ENCODE results near the gene CYFIP2. TPM values are rescaled to one million over a fixed set of nuclear protein-coding genes. Genes with fewer than 3 reads are reported as not detected.
"Not testable (repeated sequence)": the region's sequence is repeated elsewhere in the genome, so short reads cannot be mapped to it uniquely, and the experiment has no call there.

CYFIP2 gene
- polyA plus RNA-seq, 1 donor from 2014 or later, result 59.7 TPM

GRCh38 chr5:157236423-157236822 lies 29.5 kb upstream of the CYFIP2 start:
- no peak overlapping the region for H3K4me3 ChIP-seq (ENCODE audit: low read length)
- TF ChIP-seq, protein P1, sequence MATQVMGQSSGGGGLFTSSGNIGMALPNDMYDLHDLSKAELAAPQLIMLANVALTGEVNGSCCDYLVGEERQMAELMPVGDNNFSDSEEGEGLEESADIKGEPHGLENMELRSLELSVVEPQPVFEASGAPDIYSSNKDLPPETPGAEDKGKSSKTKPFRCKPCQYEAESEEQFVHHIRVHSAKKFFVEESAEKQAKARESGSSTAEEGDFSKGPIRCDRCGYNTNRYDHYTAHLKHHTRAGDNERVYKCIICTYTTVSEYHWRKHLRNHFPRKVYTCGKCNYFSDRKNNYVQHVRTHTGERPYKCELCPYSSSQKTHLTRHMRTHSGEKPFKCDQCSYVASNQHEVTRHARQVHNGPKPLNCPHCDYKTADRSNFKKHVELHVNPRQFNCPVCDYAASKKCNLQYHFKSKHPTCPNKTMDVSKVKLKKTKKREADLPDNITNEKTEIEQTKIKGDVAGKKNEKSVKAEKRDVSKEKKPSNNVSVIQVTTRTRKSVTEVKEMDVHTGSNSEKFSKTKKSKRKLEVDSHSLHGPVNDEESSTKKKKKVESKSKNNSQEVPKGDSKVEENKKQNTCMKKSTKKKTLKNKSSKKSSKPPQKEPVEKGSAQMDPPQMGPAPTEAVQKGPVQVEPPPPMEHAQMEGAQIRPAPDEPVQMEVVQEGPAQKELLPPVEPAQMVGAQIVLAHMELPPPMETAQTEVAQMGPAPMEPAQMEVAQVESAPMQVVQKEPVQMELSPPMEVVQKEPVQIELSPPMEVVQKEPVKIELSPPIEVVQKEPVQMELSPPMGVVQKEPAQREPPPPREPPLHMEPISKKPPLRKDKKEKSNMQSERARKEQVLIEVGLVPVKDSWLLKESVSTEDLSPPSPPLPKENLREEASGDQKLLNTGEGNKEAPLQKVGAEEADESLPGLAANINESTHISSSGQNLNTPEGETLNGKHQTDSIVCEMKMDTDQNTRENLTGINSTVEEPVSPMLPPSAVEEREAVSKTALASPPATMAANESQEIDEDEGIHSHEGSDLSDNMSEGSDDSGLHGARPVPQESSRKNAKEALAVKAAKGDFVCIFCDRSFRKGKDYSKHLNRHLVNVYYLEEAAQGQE (IDR thresholded peaks at IDR 0.05; ENCODE audit: borderline replicate concordance), result no peak
- TF ChIP-seq POLR2AphosphoS5 (IDR thresholded peaks at IDR 0.05) (no peak), EP300 (conservative IDR thresholded peaks at IDR 0.05; ENCODE audit: poor library complexity, severe bottlenecking) (no peak), EZH2 (IDR thresholded peaks at IDR 0.05; ENCODE audit: borderline replicate concordance, insufficient read depth, low read length, poor library complexity, severe bottlenecking) (no peak), SMC3 (conservative IDR thresholded peaks at IDR 0.05; ENCODE audit: poor library complexity) (no peak)
- TF ChIP-seq, protein P2, sequence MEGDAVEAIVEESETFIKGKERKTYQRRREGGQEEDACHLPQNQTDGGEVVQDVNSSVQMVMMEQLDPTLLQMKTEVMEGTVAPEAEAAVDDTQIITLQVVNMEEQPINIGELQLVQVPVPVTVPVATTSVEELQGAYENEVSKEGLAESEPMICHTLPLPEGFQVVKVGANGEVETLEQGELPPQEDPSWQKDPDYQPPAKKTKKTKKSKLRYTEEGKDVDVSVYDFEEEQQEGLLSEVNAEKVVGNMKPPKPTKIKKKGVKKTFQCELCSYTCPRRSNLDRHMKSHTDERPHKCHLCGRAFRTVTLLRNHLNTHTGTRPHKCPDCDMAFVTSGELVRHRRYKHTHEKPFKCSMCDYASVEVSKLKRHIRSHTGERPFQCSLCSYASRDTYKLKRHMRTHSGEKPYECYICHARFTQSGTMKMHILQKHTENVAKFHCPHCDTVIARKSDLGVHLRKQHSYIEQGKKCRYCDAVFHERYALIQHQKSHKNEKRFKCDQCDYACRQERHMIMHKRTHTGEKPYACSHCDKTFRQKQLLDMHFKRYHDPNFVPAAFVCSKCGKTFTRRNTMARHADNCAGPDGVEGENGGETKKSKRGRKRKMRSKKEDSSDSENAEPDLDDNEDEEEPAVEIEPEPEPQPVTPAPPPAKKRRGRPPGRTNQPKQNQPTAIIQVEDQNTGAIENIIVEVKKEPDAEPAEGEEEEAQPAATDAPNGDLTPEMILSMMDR (IDR thresholded peaks at IDR 0.05; ENCODE audit: poor library complexity, severe bottlenecking), result no peak
- no peak overlapping the region for H3K27ac ChIP-seq (ENCODE audit: low read length)
- no peak overlapping the region for H3K9ac ChIP-seq (ENCODE audit: low read length)
- no peak overlapping the region for H2AFZ ChIP-seq (ENCODE audit: low read depth, low read length)
- H3K9me3 ChIP-seq (ENCODE audit: low read length), result no peaks in the 10 kb centered on the region
- no peak overlapping the region for H3K4me2 ChIP-seq (ENCODE audit: low read length)
- H3K9me2 ChIP-seq (ENCODE audit: insufficient read depth, low read length), result no peaks in the 10 kb centered on the region
- H4K20me1 ChIP-seq (ENCODE audit: insufficient read depth), result no peaks in the 10 kb centered on the region
- H3K79me2 ChIP-seq (replicated peaks; ENCODE audit: insufficient read depth, low read length), result no peaks in the 10 kb centered on the region
- no peaks in the 10 kb centered on the region for H3K36me3 ChIP-seq (ENCODE audit: insufficient read depth, low read length)
- no peaks in the 10 kb centered on the region for H3K27me3 ChIP-seq (ENCODE audit: insufficient read depth, low read depth, low read length)
- no peaks in the 10 kb centered on the region for H3F3A ChIP-seq (ENCODE audit: insufficient read depth, low read length, poor library complexity, severe bottlenecking)

DNA sequence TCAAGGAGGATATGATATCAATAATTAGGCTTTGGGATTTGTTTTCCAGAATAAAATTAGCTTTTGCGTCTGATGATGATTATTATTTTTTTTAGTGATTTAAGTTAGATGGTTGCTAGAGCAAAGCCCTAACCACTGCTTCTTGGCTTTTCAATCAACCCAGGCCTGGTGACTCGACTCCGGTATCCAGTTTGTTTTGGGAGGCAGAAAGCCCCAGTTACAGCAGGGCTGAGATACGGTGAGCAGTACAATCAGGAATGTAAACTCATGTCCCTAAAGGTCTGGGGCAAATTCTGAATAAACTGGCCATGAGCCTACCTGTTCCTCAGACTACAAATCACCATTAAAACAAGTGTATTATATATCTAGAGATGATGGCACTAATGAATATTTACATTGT lies 24.4 kb upstream of the CYFIP2 start:
- Histone ChIP-seq H3F3A (ENCODE audit: insufficient read depth, low read length, poor library complexity, severe bottlenecking) (no peaks in the 10 kb centered on the region), H4K20me1 (ENCODE audit: insufficient read depth) (no peaks in the 10 kb centered on the region), H3K36me3 (ENCODE audit: insufficient read depth, low read length) (no peaks in the 10 kb centered on the region), H3K4me3 (ENCODE audit: low read length) (no peak overlapping the region), H3K79me2 (replicated peaks; ENCODE audit: insufficient read depth, low read length) (no peaks in the 10 kb centered on the region), H3K9me3 (ENCODE audit: low read length) (no peaks in the 10 kb centered on the region), H3K9ac (ENCODE audit: low read length) (no peak overlapping the region), H2AFZ (ENCODE audit: low read depth, low read length) (no peak overlapping the region), H3K4me2 (ENCODE audit: low read length) (no peak overlapping the region), H3K27me3 (ENCODE audit: insufficient read depth, low read depth, low read length) (no peaks in the 10 kb centered on the region), H3K9me2 (ENCODE audit: insufficient read depth, low read length) (no peaks in the 10 kb centered on the region), H3K27ac (ENCODE audit: low read length) (no peak overlapping the region)
- TF ChIP-seq, protein P2 (IDR thresholded peaks at IDR 0.05; ENCODE audit: poor library complexity, severe bottlenecking), result no peak
- TF ChIP-seq EZH2 (IDR thresholded peaks at IDR 0.05; ENCODE audit: borderline replicate concordance, insufficient read depth, low read length, poor library complexity, severe bottlenecking) (no peak), TAF1 (IDR thresholded peaks at IDR 0.05; ENCODE audit: low read depth) (no peak), POLR2AphosphoS5 (IDR thresholded peaks at IDR 0.05) (no peak), MXI1 (conservative IDR thresholded peaks at IDR 0.05; ENCODE audit: poor library complexity, severe bottlenecking) (no peak), EP300 (conservative IDR thresholded peaks at IDR 0.05; ENCODE audit: poor library complexity, severe bottlenecking) (no peak), RAD21 (conservative IDR thresholded peaks at IDR 0.05) (no peak), SMC3 (conservative IDR thresholded peaks at IDR 0.05; ENCODE audit: poor library complexity) (no peak)
- TF ChIP-seq, protein P1 (IDR thresholded peaks at IDR 0.05; ENCODE audit: borderline replicate concordance), result no peak

DNA sequence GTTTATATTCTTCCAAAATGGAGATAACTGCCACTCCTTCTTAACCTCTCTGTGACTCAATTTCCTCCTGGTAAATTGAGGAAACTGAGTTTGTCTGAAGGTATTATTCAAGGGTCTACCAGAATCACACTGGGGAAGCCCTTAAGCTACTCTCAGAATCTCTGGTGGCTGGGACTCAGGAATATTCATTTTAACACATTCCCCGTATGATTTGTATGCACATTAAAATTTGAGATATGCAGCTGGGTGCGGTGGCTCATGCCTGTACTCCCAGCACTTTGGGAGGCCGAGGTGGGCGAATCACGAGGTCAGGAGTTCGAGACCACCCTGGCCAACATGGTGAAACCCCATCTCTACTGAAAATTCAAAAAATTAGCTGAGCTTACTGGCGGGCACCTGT lies 21.2 kb upstream of the CYFIP2 start:
- H4K20me1 ChIP-seq (ENCODE audit: insufficient read depth); H2AFZ ChIP-seq (ENCODE audit: low read depth, low read length); H3K27ac ChIP-seq (ENCODE audit: low read length); H3K36me3 ChIP-seq (ENCODE audit: insufficient read depth, low read length); H3K4me3 ChIP-seq (ENCODE audit: low read length); H3F3A ChIP-seq (ENCODE audit: insufficient read depth, low read length, poor library complexity, severe bottlenecking); H3K9ac ChIP-seq (ENCODE audit: low read length); H3K27me3 ChIP-seq (ENCODE audit: insufficient read depth, low read depth, low read length); H3K79me2 ChIP-seq (replicated peaks; ENCODE audit: insufficient read depth, low read length); H3K4me2 ChIP-seq (ENCODE audit: low read length); H3K9me2 ChIP-seq (ENCODE audit: insufficient read depth, low read length); H3K9me3 ChIP-seq (ENCODE audit: low read length): not testable (repeated sequence)
